H1 (cell line): ENCODE data around the gene PIM1.

Source experiments
- CTCF ChIP-seq, 3 experiments: IDR thresholded peaks; 1 replicate in 2 of 3; 2 replicates in 1 of 3; pipeline versions ENCODE4 v1.5.1 to v1.6.1; 2011; ENCODE audit warnings: low read length in 3 of 3, mild to moderate bottlenecking in 3 of 3, inconsistent platforms in 2 of 3, low read depth in 1 of 3, moderate library complexity in 1 of 3; ENCODE audit not compliant: insufficient read depth in 1 of 3; ENCODE audit errors: control extremely low read depth in 1 of 3
- KDM5A ChIP-seq: fragments of 200-600 bp; IDR thresholded peaks from 2 replicates; pipeline ENCODE4 v1.7.1; 2012; ENCODE audit warnings: mild to moderate bottlenecking, low read length, inconsistent platforms, mixed read lengths
- POLR2A ChIP-seq, 2 experiments: IDR thresholded peaks; 1 replicate in 1 of 2; 2 replicates in 1 of 2; pipeline ENCODE4 v1.6.1; 2011; ENCODE audit warnings: low read depth in 2 of 2, low read length in 2 of 2, mild to moderate bottlenecking in 2 of 2; ENCODE audit errors: control extremely low read depth in 1 of 2
- RFX5 ChIP-seq: IDR thresholded peaks from 2 replicates; pipeline ENCODE4 v1.6.1; 2011; ENCODE audit warnings: low read depth, low read length, improper control_type of control experiment, borderline replicate concordance

DNA sequence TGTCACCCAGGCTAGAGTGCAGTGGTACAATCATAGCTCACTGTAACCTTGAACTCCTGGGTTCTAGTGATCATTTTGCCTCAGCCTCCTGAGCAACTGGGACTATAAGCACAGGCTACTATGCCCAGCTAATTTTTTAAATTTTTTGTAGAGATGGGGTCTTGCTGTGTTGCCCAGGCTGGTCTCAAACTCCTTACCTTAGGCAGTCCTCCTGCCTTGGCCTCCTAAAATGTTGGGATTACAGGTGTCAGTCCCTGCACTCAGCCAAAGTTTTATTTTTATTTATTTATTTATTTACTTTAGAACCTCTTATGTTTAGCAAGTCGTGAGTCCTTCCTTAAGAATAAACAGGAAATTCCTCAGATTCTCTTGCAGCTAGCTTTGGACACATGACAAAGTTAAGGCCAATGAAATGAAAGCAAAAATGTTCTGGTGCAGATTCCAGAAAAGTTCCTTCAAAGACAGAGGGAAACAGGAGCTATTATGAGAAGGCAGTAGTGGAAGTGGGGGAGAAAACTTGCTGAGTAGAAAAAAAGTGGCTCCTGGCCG, 19.1 kb downstream of the PIM1 start:
- TF ChIP-seq CTCF (IDR thresholded peaks at IDR 0.05; ENCODE audit: control extremely low read depth in 1 of 3, insufficient read depth in 1 of 3, low read depth in 1 of 3, low read length in 3 of 3) (no peak), KDM5A (no peak), RFX5 (no peak), POLR2A (IDR thresholded peaks at IDR 0.05; ENCODE audit: control extremely low read depth in 1 of 2, low read depth in 2 of 2, low read length in 2 of 2) (no peak)
